ENCODE data around the gene PLA1A. TPM values are rescaled to one million over a fixed set of nuclear protein-coding genes. Genes with fewer than 3 reads are reported as not detected.
"Not testable (repeated sequence)": the region's sequence is repeated elsewhere in the genome, so short reads cannot be mapped to it uniquely, and the experiment has no call there.

The PLA1A gene
- total RNA-seq, 1 experiment from 2014 or later, result not detected

GRCh38 chr3:119662604-119663373, 65.1 kb downstream of the PLA1A start:
- DNase-seq (ENCODE audit: low spot score), result no peak

GRCh38 chr3:119663885-119664284, 66.2 kb downstream of the PLA1A start:
- DNase-seq (ENCODE audit: low spot score), result peak; percentile 27

GRCh38 chr3:119664370-119664769, 66.7 kb downstream of the PLA1A start:
- DNase-seq (ENCODE audit: low spot score), result no peak

GRCh38 chr3:119664850-119665379, 67.2 kb downstream of the PLA1A start:
- DNase-seq (ENCODE audit: low spot score), result peak; percentile 47

GRCh38 chr3:119665954-119666559, 68.4 kb downstream of the PLA1A start:
- DNase-seq (ENCODE audit: low spot score), result no peak

- DNase-seq (ENCODE audit: low spot score), result no peak
These were observed 72.4 kb downstream of the PLA1A start for GRCh38 chr3:119669906-119670570.

- DNase-seq (ENCODE audit: low spot score), result no peak
These were observed 75.1 kb downstream of the PLA1A start for GRCh38 chr3:119672776-119673175.

- no peak for DNase-seq (ENCODE audit: low spot score)
These were observed 76.2 kb downstream of the PLA1A start for GRCh38 chr3:119673875-119674274.

GRCh38 chr3:119675188-119675874, 77.6 kb downstream of the PLA1A start:
- no peak for DNase-seq (ENCODE audit: low spot score)

GRCh38 chr3:119676020-119676419, 78.3 kb downstream of the PLA1A start:
- DNase-seq (ENCODE audit: low spot score), result no peak

GRCh38 chr3:119676771-119677640, 79.3 kb downstream of the PLA1A start, which contains the start of gene COX17:
Gene COX17, minus strand, starts transcription at chr3:119677406. Its CDS starts 96 bp downstream, at chr3:119677310.
- DNase-seq (ENCODE audit: low spot score), result peak; percentile 91

- no peak for DNase-seq (ENCODE audit: low spot score)
These were observed 79.9 kb downstream of the PLA1A start for GRCh38 chr3:119677641-119677934.

GRCh38 chr3:119678209-119678608, 80.5 kb downstream of the PLA1A start:
- DNase-seq (ENCODE audit: low spot score), result not testable (repeated sequence)

Other genes starting within 250 kb of the PLA1A start
- gene TMEM39A, start 134.3 kb upstream of the PLA1A start, total RNA-seq (2014; rRNA removed; shearing (Covaris generic)), result 30.4 and 32.6 TPM in 2 replicates
- 15.7 and 18.9 TPM in 2 replicates for gene POGLUT1, start 128.9 kb upstream of the PLA1A start, total RNA-seq (2014; rRNA removed; shearing (Covaris generic))
- 74.4 and 113 TPM in 2 replicates for gene TIMMDC1, start 99.3 kb upstream of the PLA1A start, total RNA-seq (2014; rRNA removed; shearing (Covaris generic))
- not detected in 2 replicates for gene CD80, start 38.3 kb upstream of the PLA1A start, total RNA-seq (2014; rRNA removed; shearing (Covaris generic))
- gene ADPRH, start 18.4 kb upstream of the PLA1A start, total RNA-seq (2014; rRNA removed; shearing (Covaris generic)), result 0.21 TPM in 1 of 2 replicates, not detected in the other
- not detected in 2 replicates for gene POPDC2, start 62.7 kb downstream of the PLA1A start, total RNA-seq (2014; rRNA removed; shearing (Covaris generic))
- 46.2 and 58.3 TPM in 2 replicates for gene COX17, start 79.5 kb downstream of the PLA1A start, total RNA-seq (2014; rRNA removed; shearing (Covaris generic))
- gene CFAP91, start 105.1 kb downstream of the PLA1A start, total RNA-seq (2014; rRNA removed; shearing (Covaris generic)), result 1.8 and 2.2 TPM in 2 replicates
- not detected in 2 replicates for gene NR1I2, start 184.2 kb downstream of the PLA1A start, total RNA-seq (2014; rRNA removed; shearing (Covaris generic))

Data from A172 (cell line).